ENCODE measurements around the gene EIF2S2. TPM values are rescaled to one million over a fixed set of nuclear protein-coding genes. Genes with fewer than 3 reads are reported as not detected.

Gene EIF2S2
- total and polyA plus RNA-seq, 12 donors: 22.2 to 67.7 (median 41.1) TPM

DNA sequence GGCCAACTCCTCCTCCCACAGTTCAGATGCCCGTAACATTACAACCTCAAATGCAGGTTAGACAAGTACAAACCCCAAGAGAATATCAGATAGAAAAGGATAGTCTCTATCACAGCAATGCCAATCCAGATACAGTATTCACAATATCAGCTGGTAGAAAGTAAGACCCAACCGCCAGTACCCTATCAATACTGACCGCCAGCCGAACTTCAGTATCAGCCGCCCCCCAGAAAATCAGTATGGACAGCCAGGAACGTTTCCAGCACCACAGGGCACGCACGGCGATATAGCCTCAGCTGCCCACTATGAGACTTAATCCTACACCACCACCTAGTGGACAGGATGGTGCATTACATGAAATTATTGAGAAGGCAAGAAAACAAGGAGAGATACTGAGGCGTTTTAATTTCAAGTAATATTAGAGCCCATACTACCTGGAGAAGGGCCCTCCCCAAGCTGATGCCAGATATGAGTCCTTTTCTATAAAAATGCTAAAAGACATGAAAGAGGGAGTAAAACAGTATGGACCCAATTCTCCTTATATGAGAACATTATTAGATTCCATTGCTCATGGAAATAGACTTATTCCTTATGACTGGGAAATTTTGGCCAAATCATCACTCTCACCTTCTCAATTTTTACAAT is 17.6 kb upstream of the EIF2S2 start:
- intact Hi-C loops (cut with DNase I): loop anchor here (2.0 to 10.0 kb wide), 12 partner anchors 55 to 735 kb away; no protein-coding TSS in a partner anchor
- Histone ChIP-seq H3K4me3 (no peak overlapping the region), H3K4me1 (peaks cover 0 to 7% (median 0%) of the 10 kb centered on the region in 9 donors), H3K27ac (no peak overlapping the region), H3K36me3 (no peaks in the 10 kb centered on the region), H3K9me3 (no peaks in the 10 kb centered on the region), H3K27me3 (no peaks in the 10 kb centered on the region)
- DNase-seq (peak; percentile 37 to 64), ATAC-seq (peak; percentile 69 to 83 (median 78))
- TF ChIP-seq, protein P1, sequence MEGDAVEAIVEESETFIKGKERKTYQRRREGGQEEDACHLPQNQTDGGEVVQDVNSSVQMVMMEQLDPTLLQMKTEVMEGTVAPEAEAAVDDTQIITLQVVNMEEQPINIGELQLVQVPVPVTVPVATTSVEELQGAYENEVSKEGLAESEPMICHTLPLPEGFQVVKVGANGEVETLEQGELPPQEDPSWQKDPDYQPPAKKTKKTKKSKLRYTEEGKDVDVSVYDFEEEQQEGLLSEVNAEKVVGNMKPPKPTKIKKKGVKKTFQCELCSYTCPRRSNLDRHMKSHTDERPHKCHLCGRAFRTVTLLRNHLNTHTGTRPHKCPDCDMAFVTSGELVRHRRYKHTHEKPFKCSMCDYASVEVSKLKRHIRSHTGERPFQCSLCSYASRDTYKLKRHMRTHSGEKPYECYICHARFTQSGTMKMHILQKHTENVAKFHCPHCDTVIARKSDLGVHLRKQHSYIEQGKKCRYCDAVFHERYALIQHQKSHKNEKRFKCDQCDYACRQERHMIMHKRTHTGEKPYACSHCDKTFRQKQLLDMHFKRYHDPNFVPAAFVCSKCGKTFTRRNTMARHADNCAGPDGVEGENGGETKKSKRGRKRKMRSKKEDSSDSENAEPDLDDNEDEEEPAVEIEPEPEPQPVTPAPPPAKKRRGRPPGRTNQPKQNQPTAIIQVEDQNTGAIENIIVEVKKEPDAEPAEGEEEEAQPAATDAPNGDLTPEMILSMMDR (IDR thresholded peaks at IDR 0.05): peak; percentile 83 to 93 (median 86)
- WGBS, 2 donors: 1 to 5% methylated on average over 10 of the region's 10 CpGs

DNA sequence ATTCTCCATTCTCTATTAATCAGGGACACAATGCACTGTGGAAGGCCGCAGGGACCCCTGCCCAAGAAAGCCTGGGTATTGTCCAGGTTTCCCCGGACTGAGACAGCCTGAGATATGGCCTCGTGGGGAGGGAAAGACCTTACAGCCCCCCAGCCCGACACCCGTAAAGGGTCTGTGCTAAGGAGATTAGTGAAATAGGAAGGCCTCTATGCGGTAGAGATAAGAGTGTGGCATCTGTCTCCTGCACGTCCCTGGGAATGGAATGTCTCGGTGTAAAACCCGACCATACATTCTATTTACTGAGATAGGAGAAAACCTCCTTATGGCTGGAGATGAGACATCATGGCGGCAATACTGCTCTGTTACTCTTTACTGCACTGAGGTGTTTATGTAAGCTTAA is 15.7 kb upstream of the EIF2S2 start:
- ATAC-seq: no peak

GRCh38 chr20:34124469-34125249 is 12.6 kb upstream of the EIF2S2 start:
- intact Hi-C loops (cut with DNase I): loop anchor here (5.0 to 10.0 kb wide), 9 partner anchors 47 to 667 kb away; no protein-coding TSS in a partner anchor
- DNase-seq: no peak
- H3K4me3 ChIP-seq: no peak overlapping the region
- H3K4me1 ChIP-seq: peaks cover 0 to 5% (median 0%) of the 10 kb centered on the region in 9 donors
- H3K9me3 ChIP-seq: no peaks in the 10 kb centered on the region
- H3K36me3 ChIP-seq: no peaks in the 10 kb centered on the region
- TF ChIP-seq, protein P1 (IDR thresholded peaks at IDR 0.05): no peak
- H3K27ac ChIP-seq: no peak overlapping the region
- H3K27me3 ChIP-seq: no peaks in the 10 kb centered on the region
- ATAC-seq: no peak
- 59 to 65% methylated on average over 2 of the region's 2 CpGs for WGBS, 2 donors

More for the DNA sequence above, 15.7 kb upstream of the EIF2S2 start:
- H3K27me3 ChIP-seq: no peaks in the 10 kb centered on the region
- no peaks in the 10 kb centered on the region for H3K9me3 ChIP-seq
- no peak overlapping the region for H3K4me3 ChIP-seq
- H3K27ac ChIP-seq: no peak overlapping the region
- intact Hi-C loops (cut with DNase I): loop anchor here (2.0 to 10.0 kb wide), 11 partner anchors 53 to 670 kb away; no protein-coding TSS in a partner anchor
- no peak for DNase-seq
- H3K4me1 ChIP-seq: peaks cover 0 to 7% (median 0%) of the 10 kb centered on the region in 9 donors
- whole genome bisulfite sequencing, 2 donors: 75% methylated on average over 10 of the region's 10 CpGs
- H3K36me3 ChIP-seq: no peaks in the 10 kb centered on the region
- TF ChIP-seq, protein P1 (IDR thresholded peaks at IDR 0.05): no peak

- intact Hi-C loops (cut with DNase I): loop anchor here in 7 of 10 donors (5.0 to 10.0 kb wide), 5 partner anchors 46 to 259 kb away; no protein-coding TSS in a partner anchor
- no peak overlapping the region for H3K27ac ChIP-seq
- no peaks in the 10 kb centered on the region for H3K36me3 ChIP-seq
- TF ChIP-seq, protein P1 (IDR thresholded peaks at IDR 0.05): no peak
- no peak for DNase-seq
- no peaks in the 10 kb centered on the region for H3K9me3 ChIP-seq
- no peaks in the 10 kb centered on the region for H3K4me1 ChIP-seq
- H3K4me3 ChIP-seq: no peak overlapping the region
- no peak for ATAC-seq
- H3K27me3 ChIP-seq: no peaks in the 10 kb centered on the region
These were observed 11.3 kb upstream of the EIF2S2 start for GRCh38 chr20:34123309-34123708.
